GM21423 (cell line): ENCODE results near the gene DEK.
"Not testable (repeated sequence)": the region's sequence is repeated elsewhere in the genome, so short reads cannot be mapped to it uniquely, and the experiment has no call there.

Experiments
- ATAC-seq: cut with Tn5 transposase; IDR thresholded peaks from one replicate; pipeline ENCODE4 v1.9.1; 2021; ENCODE audit warnings: mild to moderate bottlenecking, moderate library complexity; ENCODE audit not compliant: unreplicated experiment

The DEK gene, protein sequence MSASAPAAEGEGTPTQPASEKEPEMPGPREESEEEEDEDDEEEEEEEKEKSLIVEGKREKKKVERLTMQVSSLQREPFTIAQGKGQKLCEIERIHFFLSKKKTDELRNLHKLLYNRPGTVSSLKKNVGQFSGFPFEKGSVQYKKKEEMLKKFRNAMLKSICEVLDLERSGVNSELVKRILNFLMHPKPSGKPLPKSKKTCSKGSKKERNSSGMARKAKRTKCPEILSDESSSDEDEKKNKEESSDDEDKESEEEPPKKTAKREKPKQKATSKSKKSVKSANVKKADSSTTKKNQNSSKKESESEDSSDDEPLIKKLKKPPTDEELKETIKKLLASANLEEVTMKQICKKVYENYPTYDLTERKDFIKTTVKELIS

DNA sequence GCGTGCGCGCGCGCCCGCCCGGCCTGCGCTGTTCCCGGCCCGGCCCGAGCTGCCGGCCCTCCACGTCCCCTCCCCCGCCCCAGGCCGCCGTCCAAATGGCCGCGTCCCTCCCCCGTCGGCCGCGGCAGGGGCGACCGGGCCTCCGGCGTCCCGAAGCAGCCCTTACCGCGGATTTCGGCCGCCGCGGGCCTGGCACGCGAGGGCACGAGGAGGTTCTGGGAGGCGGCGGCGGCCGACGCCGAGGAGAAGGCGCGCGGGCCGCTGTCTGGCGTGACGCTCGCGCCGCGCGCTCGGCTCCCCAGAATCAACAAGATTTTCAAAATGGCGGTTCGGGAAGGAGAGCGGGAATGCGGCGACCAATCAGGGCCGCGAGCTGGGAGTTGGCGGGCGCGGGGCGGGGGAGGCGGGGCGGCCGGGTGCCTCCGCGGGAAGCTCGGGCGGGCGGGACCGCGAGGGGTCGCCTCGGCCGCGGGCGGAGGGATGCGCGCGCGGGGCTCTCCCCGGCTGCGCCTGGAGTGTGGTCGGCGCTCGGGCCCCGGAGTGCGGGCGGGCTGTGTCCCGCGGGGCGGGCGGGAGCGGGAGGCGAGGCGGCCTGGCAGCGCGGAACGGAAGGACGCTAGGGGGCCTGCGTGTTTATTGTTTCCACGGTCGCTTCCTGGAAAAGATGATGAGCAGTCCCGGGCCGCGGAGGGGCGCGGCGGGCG is at the start of gene DEK:
Gene DEK, minus strand, starts transcription at position 312 of the 704 bp plus-strand sequence. CDS start 543 bp downstream, outside the sequence.
- ATAC-seq: peak; percentile 35

DNA sequence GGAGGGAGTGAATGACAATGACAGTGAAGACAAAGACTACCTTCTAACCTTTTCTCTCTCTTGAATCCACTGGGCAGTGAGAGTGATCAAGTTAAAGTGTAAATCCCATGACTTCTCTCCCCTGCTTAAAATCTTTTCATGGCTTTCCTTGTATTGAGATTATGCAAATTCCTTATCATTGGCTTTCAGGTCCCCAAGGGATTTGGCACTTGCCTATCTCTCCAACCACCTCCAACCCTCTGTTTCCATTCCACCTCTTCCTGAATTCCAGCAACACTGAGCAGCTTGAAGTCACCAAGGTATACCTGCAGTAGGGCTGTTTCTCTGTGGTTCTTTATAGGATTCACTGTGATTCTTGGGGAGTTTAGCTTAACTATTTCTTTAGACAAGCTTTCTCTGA is 48.0 kb upstream of the DEK start:
- ATAC-seq: no peak

DNA sequence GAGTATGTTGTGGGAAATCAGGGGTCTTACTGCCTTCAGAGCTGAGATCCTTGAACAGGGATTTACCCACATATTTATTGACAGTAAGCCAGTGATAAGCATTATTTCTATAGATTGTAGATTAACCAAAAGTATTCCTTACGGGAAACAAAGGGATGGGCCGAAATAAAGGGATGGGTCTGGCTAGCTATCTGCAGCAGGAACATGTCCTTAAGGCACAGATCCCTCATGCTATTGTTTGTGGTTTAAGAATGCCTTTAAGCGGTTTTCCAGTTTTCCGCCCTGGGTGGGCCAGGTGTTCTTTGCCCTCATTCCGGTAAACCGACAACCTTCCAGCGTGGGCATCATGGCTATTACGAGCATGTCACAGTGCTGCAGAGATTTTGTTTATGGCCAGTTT is 45.7 kb upstream of the DEK start:
- ATAC-seq: not testable (repeated sequence)

DNA sequence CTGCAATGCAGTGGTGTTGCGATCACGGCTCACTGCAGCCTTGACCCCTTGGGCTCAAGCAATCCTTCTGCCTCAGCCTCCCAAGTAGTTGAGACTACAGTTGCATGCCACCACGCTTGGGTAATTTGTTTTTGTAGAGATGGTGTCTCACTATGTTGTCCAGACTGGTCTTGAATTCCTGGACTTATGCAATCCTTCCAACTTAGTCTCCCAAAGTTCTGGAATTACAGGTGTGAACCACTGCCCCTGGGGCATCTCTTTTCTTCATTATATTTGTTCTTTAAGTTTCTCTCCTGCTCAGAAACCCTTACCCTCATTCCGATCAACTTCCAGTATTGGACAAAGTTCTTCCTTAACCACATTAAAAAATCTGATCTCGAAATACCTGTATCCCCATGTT is 44.7 kb upstream of the DEK start:
- ATAC-seq: no peak

DNA sequence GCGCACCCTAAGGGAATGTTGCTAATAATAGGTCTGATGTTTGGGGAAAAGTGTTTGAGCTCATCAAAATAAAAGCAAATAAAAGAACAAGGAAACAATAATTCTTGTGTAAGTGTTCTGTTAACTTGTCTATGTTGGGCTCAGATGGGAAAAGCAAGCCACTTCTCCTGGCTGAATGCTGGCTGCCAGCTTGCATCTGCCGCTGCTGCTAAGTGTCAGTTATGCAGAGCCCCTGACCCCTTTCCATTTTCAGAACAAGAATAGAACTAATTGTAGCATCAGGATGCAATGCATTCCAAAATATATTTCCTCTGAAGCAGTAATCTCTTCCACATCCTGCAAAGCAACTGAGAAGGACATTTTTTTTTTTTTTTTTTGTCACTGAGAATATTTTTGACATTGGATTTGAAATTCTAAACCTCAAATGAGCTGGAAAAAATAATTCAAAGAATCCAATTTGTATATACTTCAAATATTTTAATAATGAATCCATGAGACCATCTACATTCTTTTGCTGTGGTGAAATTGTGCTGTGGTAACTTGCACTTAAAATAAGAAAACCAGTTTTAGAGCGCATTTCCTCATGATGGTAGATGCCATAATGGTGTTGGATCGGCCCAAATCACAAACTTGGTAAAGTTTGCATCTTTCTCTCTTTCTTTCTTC is 43.9 kb upstream of the DEK start:
- no peak for ATAC-seq

DNA sequence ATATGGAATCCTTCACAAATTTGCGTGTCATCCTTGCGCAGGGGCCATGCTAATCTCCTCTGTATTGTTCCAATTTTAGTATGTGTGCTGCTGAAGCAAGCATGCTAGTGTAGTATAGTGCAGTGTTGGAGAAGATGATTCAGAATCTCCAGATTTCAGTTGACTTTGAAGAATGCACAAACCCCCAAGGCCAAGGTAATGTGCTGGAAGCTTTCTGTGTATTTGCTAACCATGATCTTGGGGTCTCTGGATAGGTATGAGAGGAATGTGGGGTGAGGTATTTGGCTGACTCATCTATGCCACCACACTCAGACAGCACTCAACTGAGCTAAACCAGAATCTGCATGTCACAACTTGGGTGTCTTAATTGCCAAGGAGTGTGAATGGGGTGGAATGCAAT is 42.6 kb upstream of the DEK start:
- no peak for ATAC-seq

DNA sequence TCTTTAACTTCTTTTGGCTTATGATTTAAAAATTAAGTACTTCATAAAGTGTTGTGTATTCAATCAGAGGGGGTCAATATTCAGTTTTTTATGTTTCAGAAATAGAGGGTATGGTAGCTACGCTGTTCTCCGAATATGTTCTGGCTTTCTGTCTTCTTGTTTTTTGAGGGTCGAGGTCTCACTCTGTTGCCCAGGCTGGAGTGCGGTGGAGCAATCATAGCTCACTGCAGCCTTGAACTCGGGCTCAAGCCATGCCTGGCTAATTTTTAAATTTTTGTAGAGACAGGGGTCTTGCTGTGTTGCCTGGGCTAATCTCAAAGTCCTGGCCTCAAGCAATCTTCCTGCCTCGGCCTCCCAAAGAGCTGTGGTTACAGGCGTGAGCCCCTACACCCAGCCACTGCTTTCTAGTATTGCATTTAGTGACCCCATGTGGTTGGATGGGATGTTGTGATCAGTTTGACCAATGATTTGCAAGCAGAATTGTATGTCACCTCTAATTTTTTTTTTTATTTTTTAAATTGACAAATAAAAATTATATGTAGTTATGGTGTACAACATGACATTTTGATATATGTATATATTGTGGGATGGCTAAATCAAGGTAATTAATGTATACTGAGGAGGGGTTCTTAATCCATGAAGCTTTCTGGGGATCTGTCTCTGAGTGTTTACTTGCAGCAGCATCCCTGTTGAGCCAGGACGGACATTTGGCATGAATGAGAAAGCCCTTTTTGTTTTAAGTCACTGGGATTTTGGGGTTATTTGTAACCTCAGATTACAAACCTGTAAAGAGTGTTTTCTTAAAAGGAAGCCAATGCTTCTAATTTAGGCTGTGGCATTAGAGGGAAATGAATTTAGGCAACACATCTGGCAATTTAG is 38.5 kb upstream of the DEK start:
- ATAC-seq: no peak

DNA sequence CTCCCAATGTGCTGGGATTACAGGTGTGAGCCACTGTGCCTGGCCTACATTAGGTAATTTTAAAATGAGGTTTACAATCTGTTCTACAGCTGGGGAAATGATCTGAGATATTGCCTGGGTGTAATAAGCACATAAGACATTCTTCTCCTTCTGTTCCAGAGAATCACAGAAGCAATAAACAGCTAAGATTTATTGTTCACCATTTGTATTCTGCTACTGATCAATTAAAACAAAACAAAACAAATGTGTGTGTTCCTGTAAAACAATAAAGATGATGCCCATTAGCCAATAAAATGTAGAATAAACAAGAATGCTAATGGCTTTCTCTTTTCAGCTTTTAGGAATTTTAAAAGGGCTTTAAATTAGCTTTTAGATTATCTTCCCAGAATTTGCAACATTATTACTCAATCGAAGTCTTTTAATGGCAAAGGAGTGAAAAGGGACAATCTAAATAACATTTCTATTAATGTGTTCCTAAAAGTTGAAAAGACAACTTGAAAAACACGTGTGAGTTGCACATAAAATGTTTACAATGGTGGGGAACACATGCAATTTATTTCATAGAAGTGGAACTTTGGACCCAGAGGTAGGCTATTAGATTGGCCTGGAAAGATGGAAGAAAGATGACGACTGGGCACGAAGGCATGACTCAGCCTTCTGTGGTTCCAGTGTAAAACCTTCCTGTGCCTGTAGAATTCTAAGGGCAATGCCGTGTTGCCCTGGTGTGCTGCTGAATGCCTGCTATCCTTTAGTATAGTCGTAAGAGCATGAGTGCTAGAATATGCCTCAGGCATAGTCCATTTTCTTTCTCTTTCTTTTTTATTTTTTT is 29.0 kb upstream of the DEK start:
- ATAC-seq: no peak

DNA sequence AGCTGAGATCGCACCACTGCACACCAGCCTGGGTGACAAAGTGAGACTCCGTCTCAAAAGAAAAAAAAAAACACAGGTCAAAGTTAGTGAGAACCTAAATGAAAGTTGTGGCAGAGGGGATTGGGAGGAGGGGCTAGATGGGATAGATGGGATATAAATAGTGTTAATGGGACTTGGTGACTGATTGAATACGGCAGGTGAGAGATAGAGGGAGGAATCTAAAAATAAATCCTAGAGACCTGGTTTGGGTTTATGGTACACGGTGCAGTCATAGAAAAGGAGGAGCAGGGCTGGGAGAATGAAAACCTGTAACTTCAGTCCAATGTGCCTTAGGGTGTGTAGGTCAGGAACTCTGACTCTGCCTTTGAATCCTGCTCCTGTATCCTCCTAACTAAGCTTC is 25.0 kb upstream of the DEK start:
- no peak for ATAC-seq

DNA sequence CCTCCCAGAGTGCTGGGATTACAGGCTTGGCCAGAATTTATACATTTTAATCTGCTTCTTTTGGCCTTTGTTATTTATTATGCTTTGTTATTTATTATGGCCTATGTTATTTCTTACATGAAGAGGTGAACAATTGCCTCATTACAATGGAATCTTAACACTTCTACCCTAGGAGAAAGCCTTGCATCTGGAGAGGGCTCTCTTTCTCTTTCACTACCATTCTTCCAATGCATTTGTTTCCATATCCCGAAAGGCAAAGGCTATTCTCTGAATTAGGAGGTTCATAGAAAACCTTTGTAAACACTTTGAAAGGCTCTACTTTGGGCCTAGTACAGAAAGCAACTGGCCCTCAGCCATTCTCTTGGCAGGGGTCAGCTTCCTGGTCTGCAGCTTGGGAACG is 19.9 kb upstream of the DEK start:
- ATAC-seq: no peak

DNA sequence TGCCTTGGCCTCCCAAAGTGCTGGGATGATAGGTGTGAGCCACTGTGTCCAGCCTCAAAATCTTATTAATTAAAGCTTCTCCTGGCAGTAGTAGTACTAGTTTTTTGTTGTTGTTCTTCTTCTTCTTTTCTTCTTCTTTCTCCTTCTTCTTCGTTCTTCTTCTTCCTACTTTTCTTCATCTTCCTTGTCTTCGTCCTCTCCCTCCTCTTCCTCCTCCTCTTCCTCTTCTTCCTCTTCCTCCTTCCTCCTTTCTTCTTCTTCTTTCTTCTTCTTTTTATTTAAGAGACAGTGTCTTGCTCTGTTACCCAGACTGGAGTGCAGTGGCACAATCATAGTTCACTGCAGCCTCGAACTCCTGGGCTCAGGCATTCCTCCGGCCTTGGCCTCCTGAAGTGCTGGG is 17.2 kb upstream of the DEK start:
- ATAC-seq: no peak

DNA sequence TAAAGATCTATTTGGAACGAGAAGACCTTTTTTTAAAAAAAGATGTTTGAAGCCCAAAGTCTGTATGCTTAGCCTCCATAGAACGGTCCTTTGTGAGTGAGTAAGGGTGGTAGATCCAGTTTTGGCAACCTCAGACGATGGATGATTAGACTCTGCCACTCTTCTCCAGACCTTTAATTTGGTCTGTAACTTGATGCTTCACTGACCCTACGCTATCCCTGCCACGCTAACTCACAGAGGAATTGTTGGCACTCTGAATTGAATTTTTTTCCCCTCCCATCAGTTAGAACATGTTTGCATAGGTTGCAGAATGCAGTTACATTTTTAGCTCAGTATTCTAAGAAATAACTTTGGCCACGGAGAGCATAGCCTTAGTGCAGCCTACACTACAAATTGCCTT is 15.8 kb upstream of the DEK start:
- ATAC-seq: no peak

DNA sequence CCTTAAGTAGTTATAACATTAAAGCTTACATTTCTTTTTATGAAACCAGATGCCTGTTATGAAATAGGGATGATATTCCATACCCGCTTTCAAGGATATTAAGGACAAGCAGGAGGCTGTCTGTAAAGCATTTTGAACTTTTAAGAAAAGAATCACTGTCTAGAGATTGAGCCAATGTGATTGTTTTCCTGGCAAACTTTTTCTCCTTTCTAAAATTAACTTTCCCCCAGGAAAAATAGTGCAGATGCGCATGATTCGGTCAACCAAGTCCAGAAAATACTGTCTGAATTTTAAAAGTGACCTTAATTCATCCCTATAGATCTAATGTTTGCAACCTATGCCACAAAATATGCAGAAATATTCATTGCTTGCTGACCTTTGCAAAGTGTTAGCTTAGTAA is 15.1 kb upstream of the DEK start:
- ATAC-seq: no peak

DNA sequence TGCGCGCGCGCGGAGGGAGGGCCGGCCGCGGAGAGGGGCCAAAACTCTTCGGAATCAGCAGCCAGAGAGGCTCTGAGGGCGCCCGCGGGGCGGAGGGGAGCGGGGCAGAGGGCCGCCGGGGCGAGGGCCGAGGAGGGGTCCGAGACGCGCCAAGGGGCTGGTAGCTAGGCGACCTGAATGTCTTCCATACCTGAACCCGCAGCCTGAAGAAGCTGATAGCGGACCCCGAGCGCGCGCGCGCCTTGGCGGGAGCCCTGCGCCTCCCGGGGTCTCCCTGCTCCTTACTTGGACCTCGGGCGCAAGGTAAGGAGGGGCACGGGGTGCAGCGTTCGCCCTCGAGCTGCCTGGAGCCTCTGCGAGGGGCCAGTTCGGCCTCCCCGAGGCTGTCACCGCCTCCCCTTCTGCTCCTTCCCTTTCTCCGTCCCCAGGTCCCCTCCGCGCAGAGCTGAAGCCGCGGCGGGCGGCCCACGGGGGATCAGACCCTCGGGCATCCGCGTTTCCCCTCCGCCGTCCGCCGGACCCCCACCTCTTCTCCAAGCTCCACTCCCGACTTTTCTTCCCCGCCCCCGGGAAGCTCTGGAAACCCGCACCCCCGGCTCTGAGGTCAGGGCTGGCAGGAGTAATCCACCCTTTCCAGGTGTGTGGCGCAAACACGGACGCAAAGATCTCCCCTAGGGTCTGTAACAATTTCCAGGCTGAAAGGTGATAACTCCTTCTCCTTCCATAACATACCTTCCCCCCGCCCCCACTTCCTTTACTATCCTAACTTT is 13.1 kb upstream of the DEK start:
- no peak for ATAC-seq

DNA sequence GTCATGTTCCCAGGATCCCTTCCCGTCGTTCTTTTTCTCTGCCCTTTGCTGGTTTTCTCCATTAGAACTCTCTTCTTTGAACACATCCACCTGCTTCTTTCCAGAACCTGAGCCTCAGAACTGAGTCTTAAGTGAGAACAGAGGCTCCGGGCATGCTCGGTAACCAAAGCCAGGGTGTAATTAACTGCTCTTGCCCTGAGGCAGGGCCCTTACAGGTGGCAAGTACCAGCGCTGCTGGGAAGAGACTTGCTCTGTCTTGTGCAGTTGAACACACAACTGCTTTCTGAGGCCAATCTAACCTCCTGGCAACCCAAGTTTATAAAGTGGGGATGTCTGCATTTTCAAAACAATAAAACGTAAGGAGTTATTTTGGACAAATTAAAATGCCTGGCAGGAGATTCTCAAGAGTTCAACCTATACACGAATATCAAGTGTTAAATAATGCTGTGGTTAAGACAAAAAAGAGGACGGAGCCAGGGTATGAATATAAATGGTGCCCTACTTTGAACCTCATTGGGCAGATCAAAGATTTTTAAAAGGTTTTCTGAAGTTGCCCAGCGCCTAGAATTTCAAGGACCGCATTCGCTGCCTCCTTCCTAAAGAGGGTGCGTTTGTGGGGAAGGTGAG is 12.4 kb upstream of the DEK start:
- ATAC-seq: no peak

DNA sequence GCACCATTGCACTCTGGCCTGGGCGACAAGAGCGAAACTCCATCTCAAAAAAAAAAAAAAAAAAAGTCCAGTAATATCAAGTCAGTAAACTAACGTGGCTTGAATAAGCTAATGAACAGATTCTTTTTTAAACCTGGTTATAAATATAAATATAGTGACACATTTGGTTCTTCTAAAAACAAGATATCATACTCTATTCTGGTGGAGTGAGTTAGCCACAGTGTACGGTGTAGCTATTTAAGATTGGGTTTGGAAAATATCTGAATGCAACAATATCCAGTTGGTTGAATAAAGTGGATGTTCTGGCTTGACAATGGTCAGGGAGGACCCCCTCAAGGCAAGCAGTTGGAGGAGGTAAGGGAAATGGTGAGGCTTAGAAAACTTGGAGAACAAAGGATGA is 5.9 kb upstream of the DEK start:
- ATAC-seq: no peak

DNA sequence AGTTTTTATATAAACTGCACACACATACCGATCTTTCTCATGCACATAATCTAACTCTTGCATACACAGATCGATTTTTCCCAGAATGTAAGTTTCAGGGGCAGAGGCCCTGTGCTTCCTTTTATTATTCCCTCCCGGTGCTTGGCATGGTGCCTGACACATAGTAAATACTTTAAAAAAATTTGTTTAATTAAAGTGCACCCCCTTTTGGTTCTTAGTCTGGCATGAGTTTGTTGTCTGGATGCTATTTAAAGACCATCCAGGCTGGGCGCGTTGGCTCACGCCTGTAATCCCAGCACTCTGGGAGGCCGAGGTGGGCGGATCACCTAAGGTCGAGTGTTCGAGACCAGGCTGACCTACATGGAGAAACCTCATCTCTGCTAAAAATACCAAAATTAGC is 5.4 kb upstream of the DEK start:
- no peak for ATAC-seq

DNA sequence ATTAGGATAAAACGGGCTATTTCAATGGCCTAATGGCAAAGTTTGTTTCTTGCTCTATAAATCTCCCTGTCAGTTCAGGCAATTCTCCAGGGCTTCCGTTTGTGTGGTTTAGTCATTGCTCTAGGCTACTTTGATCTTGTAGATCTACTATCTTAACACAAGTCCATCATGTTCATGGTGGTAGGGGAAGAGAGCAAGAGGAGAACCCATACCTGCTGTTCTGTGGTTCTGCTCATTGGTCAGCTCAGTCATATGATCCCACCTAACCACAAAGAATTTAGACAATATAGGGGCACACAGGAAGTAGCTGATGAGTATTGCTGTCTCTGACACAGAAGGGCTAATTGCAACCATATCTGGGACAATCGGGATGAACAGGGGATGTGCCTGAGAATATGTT is 4.9 kb upstream of the DEK start:
- ATAC-seq: peak; percentile 37

DNA sequence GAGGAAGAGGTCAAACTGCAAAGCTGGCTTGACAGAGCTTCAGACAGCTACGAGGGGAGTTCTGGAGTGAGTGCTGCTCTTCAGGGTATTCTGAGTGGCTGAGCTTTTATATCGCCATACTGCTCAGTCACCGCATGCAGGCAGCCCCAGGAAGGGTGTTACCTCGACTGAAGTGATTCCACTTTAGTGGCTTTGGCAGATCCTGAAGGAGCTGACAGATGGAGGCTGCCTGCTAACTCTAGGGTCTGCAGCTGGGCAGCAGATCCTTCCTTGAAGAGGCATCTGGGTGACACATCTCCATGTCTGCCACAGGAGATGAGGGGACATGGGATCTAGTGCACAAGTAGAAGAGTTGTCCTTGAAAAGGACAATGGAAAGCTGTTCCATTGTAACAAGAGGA is 3.7 kb upstream of the DEK start:
- no peak for ATAC-seq
